HTERT RPE-1 (cell line): Measurements from ENCODE around the gene SESN3.
"Not testable (repeated sequence)": the region's sequence is repeated elsewhere in the genome, so short reads cannot be mapped to it uniquely, and the experiment has no call there.

Experiments
- in situ Hi-C: fragments of 300-500 bp; cut with MboI; formaldehyde crosslinking; loops from 4 replicates; pipeline ENCODE4 v1.14.3; 2020; ENCODE audit warnings: low sequenced_read_pairs

SESN3 gene

DNA sequence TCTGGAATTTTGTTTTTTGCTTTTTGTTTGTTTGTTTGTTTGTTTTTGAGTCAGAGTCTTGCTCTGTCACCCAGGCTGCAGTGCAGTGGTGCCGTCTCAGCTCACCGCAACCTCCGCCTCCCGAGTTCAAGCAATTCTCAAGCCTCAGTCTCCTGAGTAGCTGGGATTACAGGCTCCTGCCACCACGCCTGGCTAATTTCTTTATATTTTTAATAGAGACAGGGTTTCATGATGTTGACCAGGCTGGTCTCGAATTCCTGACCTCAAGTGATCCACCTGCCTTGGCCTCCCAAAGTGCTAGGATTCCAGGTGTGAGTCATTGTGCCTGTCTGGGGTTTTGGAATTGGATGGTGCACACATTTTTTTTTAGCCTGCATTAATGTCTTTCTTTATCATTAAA lies 20.9 kb upstream of the SESN3 start:
- in situ Hi-C loops = not testable (repeated sequence)

- in situ Hi-C loops = no loop called here
Measured at GRCh38 chr11:95248666-95249467, 17.9 kb upstream of the SESN3 start.

- in situ Hi-C loops = no loop called here
Measured at GRCh38 chr11:95247883-95248282, 16.9 kb upstream of the SESN3 start.

DNA sequence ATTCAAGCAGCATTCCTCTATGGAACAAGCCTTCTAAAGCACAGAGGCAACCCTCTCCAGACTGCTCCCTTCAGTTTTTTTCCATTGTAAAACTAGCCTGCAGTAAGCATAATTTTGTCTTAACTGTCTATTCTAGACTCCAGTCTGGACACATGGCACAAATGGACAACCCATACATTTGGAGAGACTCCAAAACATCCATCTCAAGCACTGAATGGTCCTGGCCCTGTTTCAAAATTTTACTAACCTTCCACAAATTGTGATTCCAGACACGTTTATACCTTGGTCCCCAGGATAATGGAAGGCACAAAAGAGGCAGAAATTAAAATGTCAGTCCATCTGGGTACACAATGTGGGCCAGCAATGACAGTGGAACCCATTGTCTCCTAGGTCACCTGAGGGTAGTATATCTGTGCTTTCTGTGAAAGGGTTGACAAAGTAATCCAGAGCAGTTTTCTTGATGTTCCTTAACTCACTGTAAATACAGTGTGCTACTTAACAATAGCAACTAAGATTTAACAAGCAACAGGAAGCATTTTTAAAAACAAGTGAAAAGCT lies 16.2 kb upstream of the SESN3 start:
- in situ Hi-C loops = no loop called here

GRCh38 chr11:95245581-95245980 lies 14.6 kb upstream of the SESN3 start:
- in situ Hi-C loops = no loop called here

DNA sequence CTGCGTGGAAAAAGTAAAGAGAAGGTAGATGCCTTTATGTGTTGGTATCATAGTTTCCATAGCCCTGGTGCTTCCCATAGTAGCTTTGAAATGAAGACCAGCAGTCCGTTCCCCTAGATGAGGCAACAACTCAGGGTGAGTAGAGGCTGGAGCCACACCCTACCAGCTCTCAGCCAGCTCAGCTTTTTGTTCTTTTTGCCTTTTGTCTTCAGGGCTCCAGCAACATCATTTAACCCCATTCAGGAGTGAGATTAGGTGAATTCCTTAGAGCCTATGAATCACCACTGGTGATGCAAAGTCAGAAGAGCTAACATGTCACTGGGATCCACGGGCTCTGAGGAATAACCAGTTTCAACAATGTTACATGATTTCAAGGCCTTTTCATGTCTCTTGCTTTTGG lies 14.0 kb upstream of the SESN3 start:
- in situ Hi-C loops = no loop called here

DNA sequence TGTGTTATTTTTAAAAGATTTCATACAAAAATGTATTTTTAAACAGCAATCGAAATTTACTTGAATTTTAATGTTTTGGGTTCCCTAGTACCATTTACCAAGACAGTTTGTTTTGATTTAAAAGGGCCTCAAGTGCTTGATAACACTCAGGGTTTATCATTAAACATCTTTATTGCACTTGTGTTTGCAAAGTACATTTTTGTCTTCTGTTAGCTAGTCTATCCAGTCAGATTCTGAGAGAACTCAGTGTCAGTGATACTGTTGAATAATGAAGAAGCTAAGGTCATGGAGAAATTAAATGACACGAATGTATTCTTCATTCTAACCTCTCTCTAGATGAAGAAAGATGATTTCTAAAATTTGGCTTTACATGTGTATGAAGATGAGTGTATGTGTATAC lies 12.7 kb upstream of the SESN3 start:
- in situ Hi-C loops = no loop called here

GRCh38 chr11:95242845-95243605 lies 12.0 kb upstream of the SESN3 start:
- in situ Hi-C loops = no loop called here

DNA sequence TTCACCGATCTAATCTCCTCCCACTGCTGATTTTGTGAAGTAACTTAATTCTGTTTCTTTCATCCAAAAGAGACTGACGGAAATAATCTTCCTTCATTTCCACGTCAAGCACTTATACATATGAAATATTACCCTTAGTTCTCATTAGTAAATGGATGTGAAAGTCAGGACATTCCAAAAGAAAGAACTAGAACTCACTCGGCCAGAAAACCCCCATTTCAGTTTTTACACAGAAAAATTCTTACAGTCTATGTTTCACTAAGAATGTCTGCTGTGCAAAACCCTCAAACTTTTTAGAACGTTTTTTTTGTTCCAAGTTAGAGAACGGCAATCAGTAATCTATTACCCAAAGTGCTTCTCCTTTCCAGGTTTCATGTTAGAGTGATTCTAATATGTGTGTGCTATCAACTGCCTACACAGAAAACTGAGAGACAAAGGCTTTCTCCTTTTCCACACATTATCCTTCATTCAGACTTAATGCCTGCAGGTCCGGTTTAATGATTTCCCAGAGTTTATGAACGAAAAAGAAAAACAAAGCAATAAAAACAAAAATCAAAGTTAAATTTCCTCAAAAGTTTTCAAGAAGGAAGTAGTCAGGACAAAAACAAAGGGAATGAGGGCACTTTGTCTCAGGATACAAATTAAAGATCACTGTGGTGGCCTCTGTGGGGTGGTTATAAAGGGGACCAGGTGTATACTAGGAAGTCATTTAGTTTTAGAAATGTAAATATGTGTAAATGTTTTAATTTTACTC lies 11.3 kb upstream of the SESN3 start:
- in situ Hi-C loops = no loop called here

DNA sequence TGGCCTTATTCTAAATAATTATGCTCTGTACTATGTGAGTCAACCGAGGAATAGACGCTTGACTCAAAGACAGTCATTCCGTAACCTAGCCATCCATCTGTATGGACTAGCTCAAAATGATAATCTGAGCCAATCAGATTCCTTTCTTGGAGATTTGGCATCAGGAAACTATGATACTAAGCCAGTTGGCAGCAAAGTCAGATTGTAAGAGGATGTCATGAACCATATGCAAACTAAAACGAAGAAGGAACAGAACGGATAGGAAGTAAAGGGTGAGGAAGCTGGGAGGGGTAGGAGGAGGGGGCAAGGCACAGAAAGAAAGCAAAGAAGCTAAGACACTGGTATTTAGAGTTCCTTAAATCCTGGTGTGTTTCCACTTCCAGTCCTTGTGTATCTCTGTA lies 10.7 kb upstream of the SESN3 start:
- in situ Hi-C loops = no loop called here

GRCh38 chr11:95239871-95240649 lies 9.1 kb upstream of the SESN3 start:
- in situ Hi-C loops = no loop called here

DNA sequence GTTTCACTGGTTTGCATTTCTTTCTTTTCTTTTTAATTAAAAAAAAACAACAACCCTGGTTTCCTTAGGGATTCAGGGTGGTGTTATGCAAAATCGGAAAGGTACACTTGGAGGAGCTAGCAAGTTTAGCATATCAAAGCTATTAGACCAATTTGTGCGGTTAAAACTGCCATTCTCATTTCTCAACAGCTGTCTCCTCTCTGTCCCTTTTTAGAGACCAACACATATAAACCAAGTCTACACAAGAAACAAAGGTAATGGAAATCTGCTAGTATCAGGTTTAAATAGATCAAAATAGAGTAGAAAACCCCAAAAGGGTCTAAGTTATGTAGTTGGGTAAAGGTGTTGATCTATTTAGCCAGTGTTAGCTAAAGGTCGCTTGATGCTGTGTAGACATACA lies 1.7 kb upstream of the SESN3 start:
- in situ Hi-C loops = no loop called here

DNA sequence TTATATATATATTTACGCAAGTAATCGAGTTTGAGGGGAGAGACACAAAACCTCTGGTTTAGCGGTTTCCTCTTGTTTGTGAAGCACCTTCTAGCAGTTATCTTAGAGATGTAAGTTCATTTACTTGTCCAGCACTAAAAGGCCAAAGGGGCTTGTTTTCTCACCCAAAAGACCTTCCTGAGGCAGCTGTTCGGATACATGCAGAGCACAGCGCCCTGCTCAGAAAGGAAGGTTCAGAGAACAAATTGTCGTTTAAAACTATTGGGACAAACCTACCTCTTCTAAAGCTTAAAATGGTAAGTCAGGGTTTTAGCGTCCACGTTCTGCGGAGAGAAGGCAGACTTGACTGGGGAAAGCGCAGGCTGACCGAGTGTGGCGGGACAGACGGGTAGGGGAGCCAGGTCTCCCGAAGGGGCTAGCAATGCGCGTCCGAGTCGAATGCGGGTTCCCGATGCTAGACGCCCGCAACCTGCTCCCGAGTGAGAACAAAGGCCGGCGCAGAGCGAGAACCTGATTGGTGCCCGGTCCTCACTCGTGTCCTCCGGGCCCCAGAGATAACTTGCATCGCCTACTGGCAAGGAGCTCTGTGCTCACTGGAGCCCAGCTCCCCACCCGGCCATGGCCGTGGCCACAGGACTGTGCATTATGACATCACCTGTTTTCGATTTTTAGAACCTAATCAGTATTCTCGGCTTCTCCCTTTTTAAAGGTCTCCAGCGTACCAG lies 1.0 kb upstream of the SESN3 start:
- in situ Hi-C loops = no loop called here

DNA sequence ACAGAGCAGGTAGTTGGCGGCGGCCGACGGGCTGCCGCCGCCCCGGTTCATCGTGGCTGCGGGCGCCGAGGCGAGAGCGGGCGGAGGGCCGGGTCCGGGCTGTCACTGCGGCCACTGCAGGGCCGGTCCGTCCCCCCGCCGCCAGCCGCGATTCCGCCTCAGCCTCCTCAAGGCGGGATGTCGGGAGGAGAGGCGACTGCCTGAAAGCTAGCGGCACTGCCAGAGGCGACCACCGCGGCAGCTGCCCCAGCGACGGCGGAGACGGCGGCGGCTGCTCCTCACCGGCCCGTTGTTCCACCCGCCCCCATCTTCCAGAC lies 234 bp downstream of the SESN3 start:
- in situ Hi-C loops = no loop called here

GRCh38 chr11:95229993-95230809 lies 801 bp downstream of the SESN3 start:
- in situ Hi-C loops = no loop called here

GRCh38 chr11:95229199-95229992 lies 1.6 kb downstream of the SESN3 start:
- in situ Hi-C loops = no loop called here

DNA sequence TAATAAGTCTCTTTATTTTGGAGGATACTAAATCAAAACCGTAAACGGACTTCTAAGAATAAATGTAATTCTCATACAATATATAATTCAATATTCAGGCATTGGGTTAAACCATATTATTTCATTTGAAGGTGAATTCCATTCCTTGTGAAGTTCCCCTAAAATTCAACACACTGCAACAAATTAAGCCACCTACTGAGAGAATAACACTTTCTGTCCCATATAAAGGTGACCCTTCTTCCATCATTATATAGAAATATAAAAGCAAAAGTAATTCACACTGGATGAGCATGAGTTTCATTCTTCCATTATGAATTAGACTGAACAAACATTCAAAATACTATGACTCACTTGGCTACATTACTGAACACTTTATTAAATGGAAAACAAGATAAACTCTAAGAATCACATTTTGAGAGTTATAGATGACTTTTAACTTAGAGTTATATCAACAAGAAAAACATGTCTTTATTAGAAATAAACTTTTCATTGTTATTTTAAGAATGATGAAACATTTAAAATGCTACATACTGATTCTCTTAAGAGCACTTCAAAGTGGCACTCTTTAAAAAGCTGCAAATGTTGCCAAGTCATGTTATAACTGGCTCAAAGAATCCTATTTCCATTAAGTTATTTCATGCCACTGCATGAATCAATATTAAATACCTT lies 2.8 kb downstream of the SESN3 start:
- in situ Hi-C loops = no loop called here

GRCh38 chr11:95227060-95227459 lies 3.9 kb downstream of the SESN3 start:
- in situ Hi-C loops = not testable (repeated sequence)
